Endometrium (tissue), 2 donors: Measurements from ENCODE around the gene PIK3C2G.

Experiments used
- FAIRE-seq: peaks from 2 replicates; lab custom pipeline; 2012; peaks lifted over from hg19 to GRCh38; lab: Jason Lieb, UNC
- donor health status: control.
- donor health status: control.

Gene PIK3C2G

GRCh38 chr12:18640321-18640955 lies 379.1 kb downstream of the PIK3C2G start:
- no peak for FAIRE-seq

- FAIRE-seq = peak; percentile 94
These were observed 382.4 kb downstream of the PIK3C2G start for GRCh38 chr12:18643681-18644080.

- FAIRE-seq = no peak
These were observed 383.2 kb downstream of the PIK3C2G start for GRCh38 chr12:18644564-18644963.

- no peak for FAIRE-seq
These were observed 385.1 kb downstream of the PIK3C2G start for GRCh38 chr12:18646286-18646890.

GRCh38 chr12:18651525-18651924 lies 390.2 kb downstream of the PIK3C2G start:
- FAIRE-seq = no peak

- FAIRE-seq = no peak
These were observed 391.3 kb downstream of the PIK3C2G start for GRCh38 chr12:18652596-18652995.

- no peak for FAIRE-seq
These were observed 392.1 kb downstream of the PIK3C2G start for GRCh38 chr12:18653465-18653864.

GRCh38 chr12:18655351-18655750 lies 394.0 kb downstream of the PIK3C2G start:
- no peak for FAIRE-seq

GRCh38 chr12:18658179-18658578 lies 396.9 kb downstream of the PIK3C2G start:
- FAIRE-seq = no peak

- no peak for FAIRE-seq
These were observed 397.5 kb downstream of the PIK3C2G start for GRCh38 chr12:18658829-18659228.

- no peak for FAIRE-seq
These were observed 414.8 kb downstream of the PIK3C2G start for GRCh38 chr12:18676141-18676540.

- no peak for FAIRE-seq
These were observed 415.8 kb downstream of the PIK3C2G start for GRCh38 chr12:18676996-18677588.

GRCh38 chr12:18681818-18682217 lies 420.5 kb downstream of the PIK3C2G start:
- no peak for FAIRE-seq

- FAIRE-seq = no peak
These were observed 422.2 kb downstream of the PIK3C2G start for GRCh38 chr12:18683327-18684013.

GRCh38 chr12:18684430-18684829 lies 423.1 kb downstream of the PIK3C2G start:
- FAIRE-seq = no peak

- FAIRE-seq = no peak
These were observed 428.5 kb downstream of the PIK3C2G start for GRCh38 chr12:18689771-18690170.

GRCh38 chr12:18690653-18691052 lies 429.3 kb downstream of the PIK3C2G start:
- no peak for FAIRE-seq

GRCh38 chr12:18693986-18694385 lies 432.7 kb downstream of the PIK3C2G start:
- peak; percentile 33 for FAIRE-seq

GRCh38 chr12:18696971-18697602 lies 435.8 kb downstream of the PIK3C2G start:
- FAIRE-seq = peak; percentile 96
